HG02763 (cell line): Measurements from ENCODE around the gene GPSM3.
"Not testable (repeated sequence)": the region's sequence is repeated elsewhere in the genome, so short reads cannot be mapped to it uniquely, and the experiment has no call there.

Experiments
- ATAC-seq: cut with Tn5 transposase; IDR thresholded peaks from one replicate; pipeline ENCODE4 v1.9.1; 2021; ENCODE audit warnings: mild to moderate bottlenecking, moderate library complexity; ENCODE audit not compliant: unreplicated experiment

GPSM3 gene

GRCh38 chr6:32203426-32204267, 11.2 kb upstream of the GPSM3 start:
- no peak for ATAC-seq

- ATAC-seq = no peak
Observed at GRCh38 chr6:32202186-32202585, 9.7 kb upstream of the GPSM3 start.

GRCh38 chr6:32200711-32201475, 8.4 kb upstream of the GPSM3 start:
- ATAC-seq = no peak

GRCh38 chr6:32198866-32199265, 6.4 kb upstream of the GPSM3 start:
- no peak for ATAC-seq

GRCh38 chr6:32198345-32198696, 5.9 kb upstream of the GPSM3 start:
- ATAC-seq = no peak

GRCh38 chr6:32196682-32197616, 4.5 kb upstream of the GPSM3 start:
- ATAC-seq = no peak

- peak; percentile 16 for ATAC-seq
Observed at GRCh38 chr6:32195902-32196681, 3.6 kb upstream of the GPSM3 start.

GRCh38 chr6:32195652-32195901, 3.1 kb upstream of the GPSM3 start:
- peak; percentile 70 for ATAC-seq

GRCh38 chr6:32194825-32195651, 2.6 kb upstream of the GPSM3 start:
- ATAC-seq = peak; percentile 74

GRCh38 chr6:32194388-32194787, 1.9 kb upstream of the GPSM3 start:
- no peak for ATAC-seq

GRCh38 chr6:32193096-32193495, 653 bp upstream of the GPSM3 start:
- ATAC-seq = not testable (repeated sequence)

- no peak for ATAC-seq
Observed at GRCh38 chr6:32191696-32192607, 491 bp downstream of the GPSM3 start.

- no peak for ATAC-seq
Observed at GRCh38 chr6:32190911-32191677, 1.3 kb downstream of the GPSM3 start.

- ATAC-seq = peak; percentile 69
Observed at GRCh38 chr6:32190054-32190851, 2.2 kb downstream of the GPSM3 start, which contains the start of gene PBX2. Gene PBX2, minus strand, starts transcription at chr6:32190202. Its CDS starts 287 bp downstream, at chr6:32189915.

- ATAC-seq = no peak
Observed at GRCh38 chr6:32189742-32190053, 2.7 kb downstream of the GPSM3 start.

- ATAC-seq = no peak
Observed at GRCh38 chr6:32189069-32189741, 3.2 kb downstream of the GPSM3 start.
